Measurements from ENCODE around the gene SLC8A1. TPM values are rescaled to one million over a fixed set of nuclear protein-coding genes. Genes with fewer than 3 reads are reported as not detected.

Gene SLC8A1
- total and polyA plus RNA-seq, 2 donors: 26.9 to 280 TPM

DNA sequence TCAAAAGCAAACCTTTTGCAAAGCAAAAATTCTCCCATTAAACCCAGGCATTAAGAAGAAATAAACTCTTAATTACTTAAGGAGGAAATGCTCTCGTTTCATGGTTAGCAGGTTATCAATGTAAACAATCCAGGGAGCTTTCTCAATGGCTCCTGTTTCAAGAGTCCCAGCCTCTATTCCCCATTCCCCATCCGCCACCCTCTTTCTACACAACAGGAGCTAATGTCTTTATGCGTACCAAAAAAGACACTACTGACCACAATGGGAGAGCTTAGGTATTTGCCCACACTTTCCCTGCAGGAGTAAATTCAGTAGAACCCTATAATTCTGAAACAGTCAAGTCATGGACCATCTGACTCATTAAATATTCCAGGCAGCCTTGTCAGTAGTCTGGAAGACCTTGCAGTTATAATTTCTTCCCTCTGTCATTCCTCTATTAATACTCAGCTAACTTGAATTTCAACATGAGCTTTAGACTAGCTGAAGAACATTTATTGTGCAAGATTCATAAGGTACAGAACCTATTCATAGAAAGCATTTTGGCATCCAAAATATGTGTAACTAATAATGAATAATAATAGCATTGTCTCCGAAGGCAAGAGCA, 48.6 kb downstream of the SLC8A1 start:
- no peak overlapping the region for H3K27ac ChIP-seq (ENCODE audit: low read depth)
- H3K4me1 ChIP-seq (ENCODE audit: insufficient read depth): no peaks in the 10 kb centered on the region
- WGBS: 86% methylated on average over 4 of the region's 4 CpGs

DNA sequence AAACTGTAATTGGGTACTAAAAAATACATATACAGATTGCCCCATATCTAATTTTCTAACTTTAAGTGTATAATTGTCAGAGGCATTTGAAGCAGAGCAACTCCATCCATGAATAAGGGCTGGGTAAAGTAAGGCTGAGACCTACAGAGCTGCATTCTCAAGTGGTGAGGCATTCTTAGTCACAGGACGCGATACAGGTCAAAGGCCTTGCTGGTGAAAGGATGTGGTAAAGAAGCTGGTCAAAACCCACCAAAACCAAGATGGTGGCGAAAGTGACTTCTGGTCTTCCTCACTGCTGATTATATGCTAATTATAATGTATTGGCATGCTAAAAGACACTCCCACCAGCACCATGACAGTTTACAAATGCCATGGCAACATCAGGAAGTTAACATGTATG, 50.0 kb downstream of the SLC8A1 start:
- H3K4me1 ChIP-seq (ENCODE audit: insufficient read depth): no peaks in the 10 kb centered on the region
- H3K27ac ChIP-seq (ENCODE audit: low read depth): no peak overlapping the region

More for the DNA sequence above, 48.6 kb downstream of the SLC8A1 start:
- no peaks in the 10 kb centered on the region for H3K36me3 ChIP-seq (ENCODE audit: insufficient read depth)
- DNase-seq (ENCODE audit: extremely low spot score): no peak
- no peak overlapping the region for H3K4me3 ChIP-seq (ENCODE audit: low read depth, low read length)

DNA sequence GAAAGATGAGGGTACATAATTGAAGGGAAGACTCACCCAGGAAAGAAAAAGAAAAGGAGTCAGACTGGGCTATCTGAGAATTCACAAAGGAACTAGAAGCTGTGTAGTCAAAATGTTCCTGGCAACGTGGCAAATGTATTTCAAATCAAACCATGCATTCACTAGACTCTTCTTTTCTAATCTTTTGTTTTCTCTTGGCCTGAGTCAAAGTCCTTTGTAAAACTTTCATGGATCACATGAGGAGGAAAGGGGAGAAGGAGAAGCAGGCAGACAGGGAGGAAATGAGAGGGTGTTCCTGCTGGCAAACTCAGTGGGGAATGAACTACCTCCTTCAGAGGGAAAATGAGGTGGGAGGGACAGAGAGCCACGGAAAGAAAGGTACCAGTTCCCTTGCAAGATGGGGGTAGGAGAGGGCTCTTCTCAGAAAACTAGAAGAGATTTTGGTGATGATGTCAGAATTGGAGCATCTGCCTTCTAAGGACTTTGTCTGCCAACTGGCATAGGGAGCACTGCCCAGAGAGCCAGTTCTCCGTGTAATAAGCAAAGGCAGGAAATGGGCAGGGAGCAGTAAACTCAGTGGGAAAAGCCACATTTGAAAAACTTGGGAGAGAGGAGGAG, 51.4 kb downstream of the SLC8A1 start:
- Histone ChIP-seq H3K36me3 (ENCODE audit: insufficient read depth) (no peaks in the 10 kb centered on the region), H3K27ac (ENCODE audit: low read depth) (no peak overlapping the region), H3K4me3 (ENCODE audit: low read depth, low read length) (no peak overlapping the region), H3K4me1 (ENCODE audit: insufficient read depth) (no peaks in the 10 kb centered on the region)
- WGBS: 39% methylated on average over 3 of the region's 3 CpGs
- DNase-seq (ENCODE audit: extremely low spot score): no peak

More for the DNA sequence above, 50.0 kb downstream of the SLC8A1 start:
- Histone ChIP-seq H3K36me3 (ENCODE audit: insufficient read depth) (no peaks in the 10 kb centered on the region), H3K4me3 (ENCODE audit: low read depth, low read length) (no peak overlapping the region)
- 93% methylated on average over 3 of the region's 3 CpGs for WGBS
- no peak for DNase-seq (ENCODE audit: extremely low spot score)

DNA sequence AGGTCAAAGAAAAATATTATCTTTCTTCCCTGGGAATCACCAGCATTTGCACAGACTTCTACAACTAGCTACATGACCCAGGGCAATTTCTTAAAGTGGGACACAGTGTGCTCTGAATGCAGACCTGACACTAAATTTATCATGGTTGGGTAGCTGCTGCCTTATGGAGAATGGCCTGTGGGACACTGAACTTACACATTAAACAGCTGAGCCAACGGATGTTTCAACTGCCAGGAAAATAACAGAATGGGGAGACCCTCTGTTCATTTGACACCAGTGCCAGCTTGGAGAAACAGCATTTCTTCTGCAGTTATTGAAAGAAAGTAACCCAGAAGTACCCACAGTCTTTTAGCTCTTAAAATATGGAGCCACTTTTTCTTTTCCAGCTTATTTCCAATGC, 54.1 kb downstream of the SLC8A1 start:
- H3K4me1 ChIP-seq (ENCODE audit: insufficient read depth): no peaks in the 10 kb centered on the region
- 88% methylated on average over 1 of the region's 1 CpG for whole genome bisulfite sequencing

DNA sequence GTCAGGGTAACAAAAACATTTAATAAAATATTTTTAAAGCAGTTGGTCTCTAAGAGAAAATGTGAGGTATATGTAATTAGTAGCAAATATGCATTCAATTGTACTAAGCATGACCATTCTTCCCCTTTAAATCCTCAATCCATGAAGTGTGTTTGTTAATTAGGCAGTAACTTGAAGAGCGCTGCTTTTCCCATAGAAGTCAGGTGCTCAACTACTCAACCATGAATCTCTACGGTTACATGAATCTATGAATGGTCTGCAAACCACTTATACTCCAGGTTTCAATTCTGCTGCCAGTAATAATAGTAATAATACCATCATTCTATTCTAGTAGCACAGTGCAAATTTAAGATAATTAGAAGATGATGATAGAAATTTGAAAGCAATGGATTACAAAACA, 55.8 kb downstream of the SLC8A1 start:
- no peaks in the 10 kb centered on the region for H3K36me3 ChIP-seq (ENCODE audit: insufficient read depth)
- H3K4me3 ChIP-seq (ENCODE audit: low read depth, low read length): no peak overlapping the region
- no peaks in the 10 kb centered on the region for H3K4me1 ChIP-seq (ENCODE audit: insufficient read depth)
- DNase-seq (ENCODE audit: extremely low spot score): no peak
- WGBS: 95% methylated on average over 2 of the region's 2 CpGs
- no peak overlapping the region for H3K27ac ChIP-seq (ENCODE audit: low read depth)

More for the DNA sequence above, 54.1 kb downstream of the SLC8A1 start:
- H3K36me3 ChIP-seq (ENCODE audit: insufficient read depth): no peaks in the 10 kb centered on the region
- no peak overlapping the region for H3K27ac ChIP-seq (ENCODE audit: low read depth)
- H3K4me3 ChIP-seq (ENCODE audit: low read depth, low read length): no peak overlapping the region
- DNase-seq (ENCODE audit: extremely low spot score): no peak

DNA sequence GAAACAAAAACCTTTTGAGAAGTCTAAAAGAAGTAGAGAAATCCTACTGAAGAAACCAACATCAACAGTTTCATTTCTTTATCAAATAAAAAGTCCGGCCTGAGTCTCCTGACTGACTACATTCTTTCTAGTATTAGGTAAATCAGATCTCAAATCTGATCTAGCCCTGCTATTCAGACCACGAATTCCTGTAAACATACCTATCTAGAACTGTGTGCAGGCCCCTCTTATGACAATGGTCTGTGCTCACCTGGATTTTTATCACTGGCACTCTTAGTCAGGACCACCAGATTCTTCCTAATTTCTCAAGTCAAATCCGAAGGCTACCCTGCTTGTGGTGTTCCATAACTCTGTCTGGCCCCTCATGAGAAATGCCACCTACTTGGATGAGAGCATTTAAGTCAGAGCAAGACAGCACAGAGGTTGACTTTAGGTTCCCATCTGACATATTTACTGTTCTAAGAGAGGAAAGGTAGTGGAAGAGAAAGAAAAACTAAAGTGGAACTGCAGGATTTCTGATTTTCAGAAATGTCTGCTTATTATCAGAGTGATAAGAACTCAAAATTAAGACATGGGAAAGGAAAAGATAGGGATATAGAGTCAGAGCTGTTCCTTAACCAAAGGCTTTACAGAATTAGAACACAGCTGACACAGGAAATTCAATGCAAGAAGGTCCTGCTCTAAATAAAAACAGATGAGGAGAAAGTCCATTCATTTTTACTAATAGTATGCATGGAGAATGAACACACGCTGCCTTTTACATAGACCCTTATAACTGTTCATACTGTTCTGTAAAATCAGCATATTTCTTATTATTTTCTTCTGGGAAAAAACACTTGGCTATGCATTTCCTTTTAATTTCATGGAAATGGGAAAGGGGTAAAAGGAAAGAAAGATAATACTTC, 56.5 kb downstream of the SLC8A1 start:
- 47% methylated on average over 4 of the region's 4 CpGs for WGBS
- Histone ChIP-seq H3K36me3 (ENCODE audit: insufficient read depth) (no peaks in the 10 kb centered on the region), H3K4me1 (ENCODE audit: insufficient read depth) (no peaks in the 10 kb centered on the region), H3K4me3 (ENCODE audit: low read depth, low read length) (no peak overlapping the region), H3K27ac (ENCODE audit: low read depth) (no peak overlapping the region)
- DNase-seq (ENCODE audit: extremely low spot score): no peak

DNA sequence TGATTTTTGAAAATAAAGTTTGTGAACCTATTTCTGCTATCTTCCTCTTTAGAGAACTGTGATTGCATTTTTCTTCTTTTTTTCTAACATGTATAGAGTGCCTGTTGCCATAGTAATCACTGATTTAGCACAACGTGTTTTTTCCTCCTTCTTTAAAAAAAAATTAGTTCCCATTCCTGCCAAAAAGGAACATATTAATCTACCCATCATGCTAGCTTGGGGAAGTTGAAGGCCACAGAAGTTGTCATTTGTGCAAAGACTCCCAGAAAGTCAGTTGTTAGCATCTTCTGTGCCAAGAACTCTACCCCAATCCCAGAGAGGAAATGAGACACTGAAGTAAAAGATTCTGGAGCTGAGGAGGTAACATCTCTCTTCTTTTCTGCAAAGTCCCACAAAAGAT, 57.3 kb downstream of the SLC8A1 start:
- peak overlapping the region; percentile 38 for H3K27ac ChIP-seq (ENCODE audit: low read depth)
- no peaks in the 10 kb centered on the region for H3K36me3 ChIP-seq (ENCODE audit: insufficient read depth)
- 16% methylated on average over 1 of the region's 1 CpG for WGBS
- H3K4me3 ChIP-seq (ENCODE audit: low read depth, low read length): no peak overlapping the region
- no peak for DNase-seq (ENCODE audit: extremely low spot score)
- H3K4me1 ChIP-seq (ENCODE audit: insufficient read depth): no peaks in the 10 kb centered on the region

DNA sequence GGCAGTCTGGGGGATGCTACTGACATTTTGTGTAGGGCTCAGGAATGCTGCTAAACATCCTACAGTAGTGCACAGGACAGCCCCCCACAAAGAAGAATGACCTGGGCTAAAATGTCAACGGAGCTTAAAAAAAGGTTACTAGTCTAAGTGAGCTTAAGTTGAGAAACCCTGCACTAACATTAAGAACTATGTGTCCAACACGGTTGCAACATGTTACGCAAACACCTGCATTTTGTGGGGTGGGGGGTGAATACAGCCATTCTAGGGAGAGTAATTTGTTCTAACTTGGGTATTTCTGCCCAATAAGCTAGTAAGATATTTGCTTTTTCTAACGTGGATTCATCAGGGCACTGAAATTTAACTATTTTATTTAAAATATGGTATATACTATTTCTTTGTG, 57.9 kb downstream of the SLC8A1 start:
- Histone ChIP-seq H3K36me3 (ENCODE audit: insufficient read depth) (no peaks in the 10 kb centered on the region), H3K27ac (ENCODE audit: low read depth) (no peak overlapping the region)
- 84% methylated on average over 4 of the region's 4 CpGs for WGBS

DNA sequence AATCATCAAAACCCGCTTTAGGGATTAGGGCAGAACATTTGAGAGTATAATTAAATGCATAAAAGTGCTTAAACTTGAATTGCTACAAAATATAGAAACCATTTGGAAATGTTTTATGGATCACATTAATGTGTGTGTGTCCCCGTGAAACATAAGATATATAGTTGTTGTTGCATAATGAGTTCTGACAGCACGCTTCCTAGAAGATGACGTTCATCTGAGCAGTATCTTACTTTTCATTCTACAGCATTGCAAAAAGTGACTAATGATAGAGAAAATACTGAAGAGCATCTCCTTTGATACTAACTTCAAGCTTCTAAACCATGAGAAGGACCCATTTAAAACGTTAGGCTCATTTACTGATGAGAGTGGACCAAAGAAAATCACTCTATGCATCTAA, 63.7 kb downstream of the SLC8A1 start:
- Histone ChIP-seq H3K4me3 (ENCODE audit: low read depth, low read length) (no peak overlapping the region), H3K36me3 (ENCODE audit: insufficient read depth) (no peaks in the 10 kb centered on the region), H3K4me1 (ENCODE audit: insufficient read depth) (no peaks in the 10 kb centered on the region), H3K27ac (ENCODE audit: low read depth) (no peak overlapping the region)
- WGBS: 87% methylated on average over 5 of the region's 5 CpGs
- no peak for DNase-seq (ENCODE audit: extremely low spot score)

More for the DNA sequence above, 57.9 kb downstream of the SLC8A1 start:
- no peak overlapping the region for H3K4me3 ChIP-seq (ENCODE audit: low read depth, low read length)
- no peaks in the 10 kb centered on the region for H3K4me1 ChIP-seq (ENCODE audit: insufficient read depth)
- no peak for DNase-seq (ENCODE audit: extremely low spot score)

DNA sequence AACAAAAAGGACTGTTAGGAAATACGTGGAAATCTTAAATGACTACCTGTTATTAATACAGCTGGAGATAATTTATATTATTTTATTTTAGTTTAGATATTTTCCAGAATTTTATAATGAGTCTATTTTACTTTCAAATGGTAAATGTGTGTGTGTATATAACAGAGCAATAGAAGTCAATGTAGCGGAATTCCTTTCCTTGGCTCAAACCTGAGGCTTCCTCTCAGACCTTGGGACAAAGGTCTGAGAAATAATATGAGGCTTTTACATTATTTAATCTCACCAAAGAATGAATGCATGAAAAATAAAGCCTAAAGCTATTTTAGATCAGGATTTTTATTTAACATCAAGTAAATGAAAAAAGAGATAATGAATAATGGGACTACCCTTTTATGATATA, 65.7 kb downstream of the SLC8A1 start:
- no peak overlapping the region for H3K4me3 ChIP-seq (ENCODE audit: low read depth, low read length)
- no peaks in the 10 kb centered on the region for H3K36me3 ChIP-seq (ENCODE audit: insufficient read depth)
- H3K27ac ChIP-seq (ENCODE audit: low read depth): no peak overlapping the region
- no peaks in the 10 kb centered on the region for H3K4me1 ChIP-seq (ENCODE audit: insufficient read depth)
- 71% methylated on average over 2 of the region's 2 CpGs for WGBS
- no peak for DNase-seq (ENCODE audit: extremely low spot score)

DNA sequence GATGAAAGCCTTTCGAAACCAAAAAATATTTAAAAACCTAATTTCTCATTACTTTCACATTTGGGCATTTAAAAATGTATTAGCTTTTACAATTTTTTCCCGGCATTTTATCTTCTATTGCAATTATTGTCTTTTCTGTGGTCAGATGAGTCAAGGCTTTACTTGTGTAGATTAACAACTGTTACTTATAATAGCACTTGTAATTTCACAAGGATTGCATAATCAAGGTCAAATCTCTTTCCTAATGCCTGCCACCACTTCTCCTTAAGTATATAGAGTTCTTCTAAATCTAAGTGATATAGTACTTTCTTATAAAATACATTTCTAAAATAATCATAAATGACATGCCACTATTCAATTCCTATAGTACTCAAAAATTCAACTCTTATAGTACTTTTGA, 67.2 kb downstream of the SLC8A1 start:
- WGBS: 51% methylated on average over 2 of the region's 2 CpGs
- no peak overlapping the region for H3K4me3 ChIP-seq (ENCODE audit: low read depth, low read length)
- no peak overlapping the region for H3K27ac ChIP-seq (ENCODE audit: low read depth)
- no peaks in the 10 kb centered on the region for H3K4me1 ChIP-seq (ENCODE audit: insufficient read depth)
- no peaks in the 10 kb centered on the region for H3K36me3 ChIP-seq (ENCODE audit: insufficient read depth)
- DNase-seq (ENCODE audit: extremely low spot score): no peak

DNA sequence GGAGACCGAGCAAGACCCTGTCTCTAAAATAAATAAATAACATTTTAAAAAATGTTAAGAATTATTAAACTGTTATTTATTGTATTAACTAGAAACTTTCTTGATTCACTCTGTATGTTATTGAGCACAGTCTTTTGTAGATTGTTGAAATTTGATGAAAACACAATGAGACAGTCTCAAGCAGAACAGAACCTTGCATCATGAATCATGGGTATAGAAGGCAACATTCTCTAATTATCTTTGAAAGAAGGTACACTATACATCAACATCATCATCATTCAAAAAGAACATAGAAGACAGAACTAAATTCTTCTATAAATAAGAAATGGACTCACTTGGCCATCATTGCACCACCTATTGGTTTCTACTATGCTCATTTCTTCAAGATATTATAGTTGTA, 67.7 kb downstream of the SLC8A1 start:
- no peak for DNase-seq (ENCODE audit: extremely low spot score)
- 88% methylated on average over 1 of the region's 1 CpG for WGBS
- H3K4me3 ChIP-seq (ENCODE audit: low read depth, low read length): no peak overlapping the region
- H3K27ac ChIP-seq (ENCODE audit: low read depth): no peak overlapping the region
- no peaks in the 10 kb centered on the region for H3K4me1 ChIP-seq (ENCODE audit: insufficient read depth)
- H3K36me3 ChIP-seq (ENCODE audit: insufficient read depth): no peaks in the 10 kb centered on the region

DNA sequence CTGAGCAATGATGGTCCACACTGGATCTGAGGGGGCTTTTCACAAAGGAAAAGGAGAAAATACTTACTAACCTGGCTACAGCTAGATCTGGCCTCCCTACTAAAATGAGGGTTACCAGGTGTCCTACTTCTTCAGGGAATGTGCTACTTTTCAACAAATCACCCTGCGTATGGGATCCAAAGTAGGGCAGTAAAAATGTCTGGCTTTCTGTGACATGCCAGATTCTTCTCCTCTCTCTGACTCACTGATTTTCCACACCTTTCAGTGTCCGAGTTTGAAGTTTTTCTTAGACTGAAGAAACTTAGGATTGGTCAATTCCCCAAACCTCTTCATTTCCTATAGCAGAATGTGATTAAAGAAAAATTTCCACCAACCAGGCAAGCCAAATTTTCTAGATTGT, 71.2 kb downstream of the SLC8A1 start:
- Histone ChIP-seq H3K27ac (ENCODE audit: low read depth) (no peak overlapping the region), H3K4me3 (ENCODE audit: low read depth, low read length) (no peak overlapping the region), H3K36me3 (ENCODE audit: insufficient read depth) (no peaks in the 10 kb centered on the region), H3K4me1 (ENCODE audit: insufficient read depth) (no peaks in the 10 kb centered on the region)
- no peak for DNase-seq (ENCODE audit: extremely low spot score)
- 56% methylated on average over 2 of the region's 2 CpGs for WGBS

DNA sequence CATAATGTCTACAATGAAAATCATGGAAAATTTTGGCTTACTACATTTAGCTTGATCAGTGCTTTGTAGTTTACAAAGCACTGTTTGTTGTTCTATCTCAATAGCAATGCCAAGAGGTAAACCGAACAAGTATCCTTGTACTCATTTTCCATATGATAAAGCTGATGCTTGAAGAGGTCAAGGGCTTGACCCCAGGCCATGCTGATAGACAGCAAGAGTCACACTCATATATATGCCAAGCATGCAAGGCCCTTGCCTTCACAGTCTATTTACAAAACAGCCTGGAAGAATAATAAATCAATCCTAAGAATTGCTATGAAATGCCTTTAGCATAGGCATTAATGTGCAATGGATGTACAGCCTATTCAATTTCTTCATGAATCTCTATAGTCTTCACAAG, 71.8 kb downstream of the SLC8A1 start:
- H3K27ac ChIP-seq (ENCODE audit: low read depth): no peak overlapping the region
- no peaks in the 10 kb centered on the region for H3K4me1 ChIP-seq (ENCODE audit: insufficient read depth)
- H3K36me3 ChIP-seq (ENCODE audit: insufficient read depth): no peaks in the 10 kb centered on the region
- 95% methylated on average over 1 of the region's 1 CpG for WGBS
- H3K4me3 ChIP-seq (ENCODE audit: low read depth, low read length): no peak overlapping the region
- DNase-seq (ENCODE audit: extremely low spot score): no peak

All from urinary bladder (tissue), 4 donors.